HL-60 (cell line): ENCODE results near the gene CDK2.

Experiments
- CTCF ChIP-seq: IDR thresholded peaks from one replicate; pipeline ENCODE4 v1.5.1; 2011; ENCODE audit warnings: low read length, control low read depth, inconsistent platforms; ENCODE audit not compliant: insufficient read depth
- POLR2AphosphoS5 ChIP-seq: IDR thresholded peaks from 2 replicates; pipeline ENCODE4 v1.6.1; 2012; ENCODE audit warnings: low read depth
- REST ChIP-seq: IDR thresholded peaks from 2 replicates; pipeline ENCODE4 v1.6.1; 2012; ENCODE audit warnings: low read depth; ENCODE audit not compliant: insufficient replicate concordance

GRCh38 chr12:55925870-55926737 is 40.5 kb upstream of the CDK2 start:
- TF ChIP-seq CTCF (no peak), POLR2AphosphoS5 (no peak), REST (no peak)
